ENCODE measurements around the gene KIZ. TPM values are rescaled to one million over a fixed set of nuclear protein-coding genes. Genes with fewer than 3 reads are reported as not detected.

The KIZ gene
- total RNA-seq, 1 experiment from 2014 or later, result 43.6 TPM

GRCh38 chr20:21279706-21280521 lies 154.0 kb downstream of the KIZ start:
- POLR2A ChIA-PET, result no interaction called here
- H3K4me1 Mint-ChIP-seq, result no peaks in the 10 kb centered on the region
- H3K4me3 Mint-ChIP-seq, result no peak overlapping the region
- CTCF ChIA-PET, result no interaction called here
- no peak overlapping the region for H3K27ac Mint-ChIP-seq
- DNase-seq (ENCODE audit: low spot score) (no peak), ATAC-seq (no peak)
- TF ChIP-seq IRF2 (CRISPR knock-in tag; IDR thresholded peaks at IDR 0.05; ENCODE audit: borderline replicate concordance, low read depth) (no peak), ZNF512 (CRISPR knock-in tag; IDR thresholded peaks at IDR 0.05; ENCODE audit: borderline replicate concordance) (no peak), ATF2 (CRISPR knock-in tag; IDR thresholded peaks at IDR 0.05; ENCODE audit: borderline replicate concordance, low read depth) (no peak), FOXK1 (CRISPR knock-in tag; IDR thresholded peaks at IDR 0.05) (no peak)
- H3K27me3 Mint-ChIP-seq (ENCODE audit: low read depth), result peaks cover 3% of the 10 kb centered on the region; the same call in 1 of the 2 replicates
- H3K9me3 Mint-ChIP-seq, result peaks cover 4% of the 10 kb centered on the region; the same call in 1 of the 2 replicates
- H3K36me3 Mint-ChIP-seq, result no peaks in the 10 kb centered on the region

- H3K27ac Mint-ChIP-seq, result no peak overlapping the region
- DNase-seq (ENCODE audit: low spot score) (no peak), ATAC-seq (no peak)
- peaks cover 4% of the 10 kb centered on the region; the same call in 1 of the 2 replicates for H3K9me3 Mint-ChIP-seq
- H3K36me3 Mint-ChIP-seq, result no peaks in the 10 kb centered on the region
- H3K4me1 Mint-ChIP-seq, result no peaks in the 10 kb centered on the region
- H3K4me3 Mint-ChIP-seq, result no peak overlapping the region
- H3K27me3 Mint-ChIP-seq (ENCODE audit: low read depth), result peaks cover 3% of the 10 kb centered on the region; the same call in 1 of the 2 replicates
- ChIA-PET POLR2A (no interaction called here), CTCF (no interaction called here)
- TF ChIP-seq GABPB1 (CRISPR knock-in tag; IDR thresholded peaks at IDR 0.05), result 0 out of 2 replicates have a peak, but pooled peaks have one; percentile 47
- no peak for TF ChIP-seq GTF2I (CRISPR knock-in tag; conservative IDR thresholded peaks at IDR 0.05)
Measured at GRCh38 chr20:21280522-21281016, 154.7 kb downstream of the KIZ start.

GRCh38 chr20:21286775-21287174 lies 160.9 kb downstream of the KIZ start:
- Mint-ChIP-seq H3K4me1 (peaks cover 15% of the 10 kb centered on the region), H3K9me3 (peaks cover 7% of the 10 kb centered on the region), H3K27me3 (ENCODE audit: low read depth) (no peaks in the 10 kb centered on the region; the same call in 1 of the 2 replicates), H3K36me3 (no peaks in the 10 kb centered on the region), H3K27ac (no peak overlapping the region), H3K4me3 (no peak overlapping the region)
- ATAC-seq, result no peak
- ChIA-PET CTCF (interaction anchor here (1.4 kb wide), 1 partner anchor 51 kb away, joined by 3 read pairs; no protein-coding TSS in a partner anchor), POLR2A (no interaction called here)
- DNase-seq (ENCODE audit: low spot score), result no peak
- TF ChIP-seq IRF2 (CRISPR knock-in tag; IDR thresholded peaks at IDR 0.05; ENCODE audit: borderline replicate concordance, low read depth) (no peak), ATF6 (CRISPR knock-in tag; IDR thresholded peaks at IDR 0.05) (no peak), MAX (CRISPR knock-in tag; IDR thresholded peaks at IDR 0.05) (no peak), CTCF (IDR thresholded peaks at IDR 0.05) (no peak), TEAD4 (CRISPR knock-in tag; IDR thresholded peaks at IDR 0.05) (no peak), ZNF423 (CRISPR knock-in tag; IDR thresholded peaks at IDR 0.05) (no peak), GRHL2 (CRISPR knock-in tag; IDR thresholded peaks at IDR 0.05; ENCODE audit: insufficient replicate concordance, severe bottlenecking) (no peak), IRF1 (CRISPR knock-in tag; IDR thresholded peaks at IDR 0.05) (no peak), CREM (CRISPR knock-in tag; IDR thresholded peaks at IDR 0.05) (no peak)
- TF ChIP-seq, protein P1, sequence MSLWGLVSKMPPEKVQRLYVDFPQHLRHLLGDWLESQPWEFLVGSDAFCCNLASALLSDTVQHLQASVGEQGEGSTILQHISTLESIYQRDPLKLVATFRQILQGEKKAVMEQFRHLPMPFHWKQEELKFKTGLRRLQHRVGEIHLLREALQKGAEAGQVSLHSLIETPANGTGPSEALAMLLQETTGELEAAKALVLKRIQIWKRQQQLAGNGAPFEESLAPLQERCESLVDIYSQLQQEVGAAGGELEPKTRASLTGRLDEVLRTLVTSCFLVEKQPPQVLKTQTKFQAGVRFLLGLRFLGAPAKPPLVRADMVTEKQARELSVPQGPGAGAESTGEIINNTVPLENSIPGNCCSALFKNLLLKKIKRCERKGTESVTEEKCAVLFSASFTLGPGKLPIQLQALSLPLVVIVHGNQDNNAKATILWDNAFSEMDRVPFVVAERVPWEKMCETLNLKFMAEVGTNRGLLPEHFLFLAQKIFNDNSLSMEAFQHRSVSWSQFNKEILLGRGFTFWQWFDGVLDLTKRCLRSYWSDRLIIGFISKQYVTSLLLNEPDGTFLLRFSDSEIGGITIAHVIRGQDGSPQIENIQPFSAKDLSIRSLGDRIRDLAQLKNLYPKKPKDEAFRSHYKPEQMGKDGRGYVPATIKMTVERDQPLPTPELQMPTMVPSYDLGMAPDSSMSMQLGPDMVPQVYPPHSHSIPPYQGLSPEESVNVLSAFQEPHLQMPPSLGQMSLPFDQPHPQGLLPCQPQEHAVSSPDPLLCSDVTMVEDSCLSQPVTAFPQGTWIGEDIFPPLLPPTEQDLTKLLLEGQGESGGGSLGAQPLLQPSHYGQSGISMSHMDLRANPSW (CRISPR knock-in tag; conservative IDR thresholded peaks at IDR 0.05; ENCODE audit: low read depth), result no peak
